Right lobe of liver (tissue), 4 donors: ENCODE measurements around the gene RTTN.

Experiments used
- CTCF ChIP-seq, 4 donors: fragments of 200-600 bp in 3 of 4; fragments of 450-650 bp in 1 of 4; IDR thresholded peaks; one replicate each; pipeline versions ENCODE4 v1.5.1 to v1.8.0; 2016 to 2022; ENCODE audit warnings: antibody characterized with exemption in 4 of 4, mild to moderate bottlenecking in 2 of 4
- POLR2A ChIP-seq: fragments of 450-650 bp; IDR thresholded peaks from one replicate; pipeline ENCODE4 v1.6.1; 2017; ENCODE audit warnings: antibody characterized with exemption, mild to moderate bottlenecking
- donor health status: DM: no; HTN: no; CAD: no.
- donor health status: DM: no; HTN: no; CAD: no.
- donor health status: DM: no; HTN: yes; CAD: no.

- TF ChIP-seq CTCF (IDR thresholded peaks at IDR 0.05) (no peak), POLR2A (no peak)
Measured at GRCh38 chr18:70030728-70031127, 174.8 kb downstream of the RTTN start.
